Ammon's horn (tissue), 1 donor: ENCODE results near the gene HDAC11.
"Not testable (repeated sequence)": the region's sequence is repeated elsewhere in the genome, so short reads cannot be mapped to it uniquely, and the experiment has no call there.

ENCODE experiments used
- DNase-seq: peaks from one replicate; pipeline ENCODE4 v3.0.0-alpha.2; 2016; ENCODE audit warnings: low spot score

The HDAC11 gene

DNA sequence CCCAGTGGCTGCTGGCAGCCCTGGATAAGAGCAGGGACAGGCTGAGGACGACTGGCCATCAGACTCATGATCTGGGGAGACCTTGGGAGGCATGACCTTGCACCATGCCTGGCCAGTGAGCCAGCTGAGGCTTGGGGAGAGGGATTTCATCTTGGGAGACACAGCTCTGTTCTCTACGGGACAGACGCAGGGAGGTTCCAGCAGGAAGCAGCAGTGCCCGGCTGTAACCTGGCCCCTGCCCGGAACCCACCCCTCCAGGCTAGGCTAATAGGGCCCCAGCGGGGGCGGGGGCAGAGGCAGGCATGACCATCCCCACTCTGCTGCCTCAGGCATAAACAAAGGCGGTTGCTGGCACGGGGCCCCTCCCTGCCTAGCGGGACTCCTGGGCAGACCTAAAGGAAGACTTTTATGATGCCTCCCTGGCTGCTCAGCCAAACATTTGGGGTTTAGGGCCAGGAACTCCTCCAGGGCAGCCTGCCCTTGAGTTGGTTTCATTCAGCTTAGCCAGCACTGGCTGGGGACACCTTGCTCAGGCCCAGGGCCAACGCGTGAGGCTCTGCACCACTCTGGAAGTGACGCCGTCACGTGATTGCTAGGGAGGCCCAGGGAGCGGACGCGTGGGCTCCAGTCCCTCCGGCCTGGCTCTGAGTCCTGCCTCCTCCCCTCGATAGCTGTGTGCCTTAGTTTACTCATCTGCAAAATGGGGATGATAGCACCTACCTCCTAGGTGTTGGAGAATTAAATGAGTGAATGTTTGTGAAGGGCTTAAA, 27.6 kb downstream of the HDAC11 start:
- DNase-seq: peak; percentile 51

- DNase-seq: no peak
Observed at GRCh38 chr3:13508496-13508895, 28.4 kb downstream of the HDAC11 start.

DNA sequence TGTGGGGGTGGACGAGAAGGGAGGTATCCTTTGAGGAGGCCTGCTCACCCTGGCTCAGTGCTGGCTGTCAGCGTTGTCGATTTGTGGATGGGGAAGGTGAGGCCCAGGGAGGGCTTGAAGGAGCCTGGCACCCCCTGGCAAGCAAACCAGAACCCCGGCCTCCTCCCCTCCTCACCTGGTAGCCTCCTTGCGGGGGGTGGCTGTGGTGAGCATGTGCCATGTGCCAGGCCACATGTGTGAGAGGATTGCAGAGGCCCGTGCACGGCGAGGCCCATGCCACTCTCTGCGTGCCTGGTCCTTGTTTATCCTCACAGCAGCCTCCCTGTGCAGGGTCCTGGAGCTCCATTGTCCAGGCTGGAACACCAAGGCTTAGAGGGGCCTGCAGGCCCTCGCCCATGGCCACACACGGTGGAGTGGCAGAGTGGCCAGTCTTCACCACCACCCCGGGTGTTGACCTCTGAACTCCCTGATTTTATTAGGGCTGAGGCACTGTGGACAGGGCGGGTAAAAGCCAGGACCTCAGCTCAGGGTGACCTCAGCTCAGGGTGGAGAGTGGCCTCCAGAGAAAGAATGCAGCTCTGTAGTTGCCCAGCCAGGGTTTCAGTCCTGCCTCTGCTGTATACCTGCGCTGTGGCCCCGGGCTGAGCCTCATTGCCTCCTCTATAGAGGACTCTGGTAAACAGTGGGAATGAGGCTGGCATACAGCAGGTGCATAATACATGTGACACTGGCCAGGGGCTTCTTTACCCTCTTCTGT, 29.1 kb downstream of the HDAC11 start:
- DNase-seq: no peak

DNA sequence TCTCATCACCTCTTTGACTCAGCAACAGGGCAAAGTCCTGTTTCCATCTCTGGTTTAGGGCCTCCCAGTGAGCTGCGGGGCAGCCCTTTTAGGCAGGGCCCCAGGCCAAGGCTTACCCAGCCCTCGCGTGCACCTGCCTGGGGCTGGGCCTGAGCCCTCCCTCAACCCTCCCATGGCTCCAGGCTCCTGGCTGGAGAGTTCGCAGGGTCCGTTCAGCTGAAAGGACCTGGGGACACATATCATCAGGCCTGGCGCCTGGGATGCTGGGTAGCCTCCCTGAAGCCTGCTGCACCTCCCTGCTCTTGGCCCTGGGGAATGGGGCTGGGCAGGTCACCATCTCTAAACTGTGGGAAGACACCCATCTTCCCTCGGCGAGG, 29.7 kb downstream of the HDAC11 start:
- DNase-seq: no peak

- no peak for DNase-seq
Observed at GRCh38 chr3:13512451-13512850, 32.3 kb downstream of the HDAC11 start.

- DNase-seq: no peak
Observed at GRCh38 chr3:13513051-13513912, 33.2 kb downstream of the HDAC11 start.

- DNase-seq: no peak
Observed at GRCh38 chr3:13513913-13514517, 33.9 kb downstream of the HDAC11 start.

- no peak for DNase-seq
Observed at GRCh38 chr3:13514639-13515435, 34.7 kb downstream of the HDAC11 start.

GRCh38 chr3:13515786-13516759, 36.0 kb downstream of the HDAC11 start:
- DNase-seq: no peak

- DNase-seq: no peak
Observed at GRCh38 chr3:13516760-13517135, 36.6 kb downstream of the HDAC11 start.

GRCh38 chr3:13517253-13517977, 37.3 kb downstream of the HDAC11 start:
- DNase-seq: no peak

DNA sequence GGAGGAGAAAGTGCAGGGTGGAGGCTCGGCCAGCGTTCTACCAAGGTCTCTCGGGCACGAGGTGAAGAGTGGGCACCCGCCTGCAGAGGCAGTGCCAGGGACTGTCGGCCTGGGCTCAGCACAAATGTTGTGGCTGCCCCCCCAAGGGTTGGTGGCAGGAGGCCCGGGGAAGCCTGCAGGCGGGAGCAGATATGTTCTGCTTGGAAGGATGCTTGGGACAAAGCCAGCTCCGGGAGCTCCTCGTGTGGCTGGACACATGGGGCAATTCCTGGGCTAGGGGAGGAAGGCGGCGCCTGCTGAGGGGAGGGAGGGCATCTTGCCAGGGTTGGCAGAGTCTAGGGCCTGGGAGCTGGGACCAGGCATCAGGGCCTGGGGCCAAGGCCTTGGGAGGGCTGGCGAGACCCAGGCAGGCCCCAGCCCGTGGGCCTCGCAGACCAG, 38.4 kb downstream of the HDAC11 start:
- peak; percentile 78 for DNase-seq

DNA sequence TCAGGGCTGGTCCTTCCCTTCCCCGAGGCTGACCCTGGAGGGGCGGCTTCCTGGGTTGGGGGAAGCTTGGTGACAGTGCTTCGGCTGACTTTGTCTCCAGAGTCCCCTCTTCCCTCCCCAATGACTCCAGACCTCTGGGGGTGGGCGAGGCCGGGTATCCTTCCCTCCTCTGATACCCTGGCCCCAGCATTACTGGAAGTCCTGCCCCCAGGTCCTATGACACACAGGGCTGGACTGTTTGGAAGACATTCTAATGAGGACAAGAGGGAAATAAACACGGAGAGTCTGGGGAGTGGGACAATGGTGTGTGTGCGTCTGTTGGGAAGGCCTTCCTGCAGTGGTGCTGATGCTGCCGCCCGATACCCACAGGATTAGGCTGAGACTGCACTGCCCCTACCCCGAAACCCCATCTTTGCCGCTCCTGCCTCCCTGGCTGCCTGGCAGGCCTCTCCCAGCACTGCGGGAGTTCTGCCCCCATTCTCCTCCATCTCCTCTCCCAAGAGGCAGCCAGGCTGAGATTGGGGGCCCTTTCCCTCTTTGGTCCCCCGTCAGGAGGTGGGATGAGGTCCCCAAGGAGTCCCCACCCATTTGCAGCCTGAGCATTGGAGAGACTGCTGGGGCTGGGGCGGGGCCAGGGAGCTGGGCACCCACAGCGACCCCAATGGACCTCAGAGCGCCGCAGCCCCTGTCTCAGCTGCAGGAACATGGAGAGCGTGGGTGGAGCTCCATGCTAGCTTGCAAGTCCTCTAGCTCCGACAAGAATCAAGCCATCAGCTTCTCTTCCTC, 39.1 kb downstream of the HDAC11 start:
- no peak for DNase-seq

- DNase-seq: no peak
Observed at GRCh38 chr3:13520326-13520880, 40.3 kb downstream of the HDAC11 start.

- DNase-seq: no peak
Observed at GRCh38 chr3:13521309-13521708, 41.2 kb downstream of the HDAC11 start.

DNA sequence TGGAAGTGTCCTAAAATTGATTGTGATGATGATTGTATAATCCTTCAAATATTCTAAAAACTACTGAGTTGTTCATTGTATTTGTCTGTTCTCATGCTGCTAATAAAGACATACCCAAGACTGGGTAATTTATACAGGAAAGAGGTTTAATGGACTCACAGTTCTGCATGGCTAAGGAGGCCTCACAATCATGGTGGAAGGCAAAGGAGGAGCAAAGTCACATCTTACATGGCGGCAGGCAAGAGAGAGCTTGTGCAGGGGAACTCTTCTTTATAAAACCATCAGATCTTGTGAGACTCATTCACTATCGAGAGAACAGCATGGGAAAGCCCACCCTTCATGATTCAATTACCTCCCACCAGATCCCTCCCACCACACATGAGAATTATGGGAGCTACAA, 41.6 kb downstream of the HDAC11 start:
- not testable (repeated sequence) for DNase-seq

GRCh38 chr3:13522236-13522635, 42.1 kb downstream of the HDAC11 start:
- no peak for DNase-seq

DNA sequence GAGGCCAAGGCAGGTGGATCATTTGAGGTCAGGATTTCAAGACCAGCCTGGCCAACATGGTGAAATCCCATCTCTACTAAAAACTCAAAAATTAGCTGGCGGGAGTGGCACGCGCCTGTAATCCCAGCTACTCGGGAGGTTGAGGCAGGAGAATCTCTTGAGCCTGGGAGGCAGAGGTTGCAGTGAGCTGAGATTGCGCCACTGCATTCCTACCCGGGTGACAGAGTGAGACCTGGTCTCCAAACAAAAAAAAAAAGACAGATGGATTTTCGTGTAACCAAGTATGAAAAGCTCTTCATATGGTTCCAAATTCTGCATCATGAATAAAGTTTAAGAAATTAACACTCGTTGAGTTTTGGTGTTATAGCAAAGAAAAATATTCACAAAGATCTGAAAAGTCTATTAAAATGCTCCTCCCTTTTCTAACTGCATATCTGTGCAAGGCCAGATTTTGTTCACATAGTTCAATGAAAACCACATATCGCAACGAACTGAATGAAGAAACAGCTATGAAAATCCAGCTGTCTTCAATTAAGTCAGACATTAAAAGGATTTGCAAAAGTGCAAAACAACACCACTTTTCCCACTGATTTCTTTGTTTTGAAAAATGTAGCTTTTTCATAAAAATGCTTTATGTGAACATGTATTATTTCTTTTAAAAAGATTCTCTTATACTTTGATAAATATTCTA, 45.0 kb downstream of the HDAC11 start:
- DNase-seq: no peak
